ENCODE results near the gene METTL9. TPM values are rescaled to one million over a fixed set of nuclear protein-coding genes. Genes with fewer than 3 reads are reported as not detected.
A peak's percentile ranks its signal among the peaks of the same experiment; 100 is the strongest.

Gene METTL9
- total and polyA plus RNA-seq, 2 of the 13 experiments (the other 11 are each of a cell fraction or from before 2014, with no cell fraction given), result 123 to 204 TPM

GRCh38 chr16:21626659-21627277, 27.4 kb downstream of the METTL9 start (continued):
- TF ChIP-seq ARID5B (CRISPR knock-in tag; IDR thresholded peaks at IDR 0.05) (peak; percentile 61), ZBTB33 (CRISPR knock-in tag; IDR thresholded peaks at IDR 0.05) (0 out of 2 replicates have a peak, but pooled peaks have one; percentile 24), FOXA3 (CRISPR knock-in tag; IDR thresholded peaks at IDR 0.05) (peak; percentile 27; the same call in 1 of the 2 replicates), FOXP1 (IDR thresholded peaks at IDR 0.05) (no peak), FOXP1 (CRISPR knock-in tag; IDR thresholded peaks at IDR 0.05) (peak; percentile 34; the same call in 1 of the 2 replicates), YEATS2 (CRISPR knock-in tag; IDR thresholded peaks at IDR 0.05; ENCODE audit: borderline replicate concordance) (peak; percentile 45; the same call in 1 of the 2 replicates)

All from HepG2 (cell line).